Gastroesophageal sphincter (tissue), 4 donors: ENCODE measurements around the gene CIAO1. TPM values are rescaled to one million over a fixed set of nuclear protein-coding genes. Genes with fewer than 3 reads are reported as not detected.
A peak's percentile ranks its signal among the peaks of the same experiment; 100 is the strongest.
"Not testable (repeated sequence)": the region's sequence is repeated elsewhere in the genome, so short reads cannot be mapped to it uniquely, and the experiment has no call there.

ENCODE experiments used
- ATAC-seq: fragments of 150-250 bp; one replicate; pipeline ENCODE4 v1.9.1; 2016; ENCODE audit warnings: mild to moderate bottlenecking, moderate library complexity
- H3K27ac ChIP-seq, 4 donors: fragments of 200-600 bp; sonication (generic) in 3 of 4; 1 replicate in 3 of 4; 2 replicates in 1 of 4; pipeline ENCODE4 v1.5.1; 2016 to 2019
- H3K27me3 ChIP-seq: fragments of 200-600 bp; sonication (generic); one replicate; pipeline ENCODE4 v1.5.1; 2019
- H3K36me3 ChIP-seq, 2 donors: fragments of 200-600 bp; sonication (generic); one replicate each; pipeline ENCODE4 v1.5.1; 2019; ENCODE audit warnings: control low read depth in 1 of 2
- H3K4me1 ChIP-seq, 3 donors: fragments of 200-600 bp; sonication (generic); 1 replicate in 2 of 3; 2 replicates in 1 of 3; pipeline ENCODE4 v1.5.1; 2016 to 2019; ENCODE audit warnings: control low read depth in 2 of 3
- H3K4me3 ChIP-seq, 2 donors: fragments of 200-600 bp; sonication (generic); one replicate each; pipeline ENCODE4 v1.5.1; 2019; ENCODE audit warnings: mild to moderate bottlenecking in 1 of 2, moderate library complexity in 1 of 2
- H3K9me3 ChIP-seq, 3 donors: fragments of 200-600 bp; sonication (generic); one replicate each; pipeline ENCODE4 v1.5.1; 2017 to 2019; ENCODE audit warnings: control low read depth in 2 of 3
- EP300 ChIP-seq: sonication (generic); formaldehyde crosslinking; IDR thresholded peaks from one replicate; pipeline ENCODE4 v1.6.1; 2017; ENCODE audit warnings: antibody characterized with exemption, mild to moderate bottlenecking
- POLR2A ChIP-seq, 2 donors: fragments of 450-650 bp; IDR thresholded peaks; one replicate each; pipeline ENCODE4 v1.6.1; 2017; ENCODE audit warnings: antibody characterized with exemption in 2 of 2, mild to moderate bottlenecking in 2 of 2, moderate library complexity in 1 of 2
- POLR2AphosphoS5 ChIP-seq: sonication (generic); formaldehyde crosslinking; IDR thresholded peaks from one replicate; pipeline ENCODE4 v1.6.1; 2017; ENCODE audit warnings: antibody characterized with exemption
- WGBS, 2 donors: methylation state at CpG; one replicate each; pipeline ENCODE4 v1.1.5; 2018; ENCODE audit warnings: low coverage in 1 of 2; 5-methylcytosine and 5-hydroxymethylcytosine counted together
- total RNA-seq, 4 donors: library from RNA; depleted of rRNA; stranded (reverse); fragments of >200 nt; gene quantifications; one replicate each; pipeline ENCODE4 v1.1.0, GENCODE V29; 2016
- TF ChIP-seq, protein P1 (sequence below), 4 experiments: fragments of 200-600 bp in 2 of 4; fragments of 450-650 bp in 2 of 4; sonication (generic) in 1 of 4; IDR thresholded peaks; one replicate each; pipeline ENCODE4 v1.5.1; 2017 to 2019; ENCODE audit warnings: antibody characterized with exemption in 4 of 4, mild to moderate bottlenecking in 2 of 4, moderate library complexity in 2 of 4

The CIAO1 gene
- total RNA-seq, 4 donors from 2014 or later: 60.7 to 107 (median 84.8) TPM

DNA sequence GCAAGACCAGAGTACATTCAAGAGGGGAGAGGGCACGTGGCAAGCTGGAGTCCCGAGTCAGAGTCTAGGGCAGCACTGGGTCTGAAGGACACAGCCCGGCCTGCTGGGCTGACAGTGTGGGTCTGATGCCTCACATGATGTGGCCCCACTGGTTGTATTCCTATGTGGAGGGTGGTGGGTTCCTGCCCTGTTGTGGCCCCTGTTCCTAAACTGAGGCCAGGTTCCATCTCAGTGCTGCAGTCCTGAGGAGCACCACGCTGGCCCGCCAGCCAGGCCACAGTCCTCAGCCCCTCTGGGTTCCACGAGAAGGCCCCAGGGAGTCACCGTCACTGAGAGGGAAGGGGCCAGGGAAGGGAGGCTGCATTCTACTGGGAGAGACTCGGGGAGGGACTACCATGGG lies 13.5 kb upstream of the CIAO1 start:
- H3K36me3 ChIP-seq: peaks cover 0 to 58% of the 10 kb centered on the region in 2 donors
- TF ChIP-seq POLR2AphosphoS5 (no peak), EP300 (no peak), POLR2A (IDR thresholded peaks at IDR 0.05) (no peak)
- TF ChIP-seq, protein P1, sequence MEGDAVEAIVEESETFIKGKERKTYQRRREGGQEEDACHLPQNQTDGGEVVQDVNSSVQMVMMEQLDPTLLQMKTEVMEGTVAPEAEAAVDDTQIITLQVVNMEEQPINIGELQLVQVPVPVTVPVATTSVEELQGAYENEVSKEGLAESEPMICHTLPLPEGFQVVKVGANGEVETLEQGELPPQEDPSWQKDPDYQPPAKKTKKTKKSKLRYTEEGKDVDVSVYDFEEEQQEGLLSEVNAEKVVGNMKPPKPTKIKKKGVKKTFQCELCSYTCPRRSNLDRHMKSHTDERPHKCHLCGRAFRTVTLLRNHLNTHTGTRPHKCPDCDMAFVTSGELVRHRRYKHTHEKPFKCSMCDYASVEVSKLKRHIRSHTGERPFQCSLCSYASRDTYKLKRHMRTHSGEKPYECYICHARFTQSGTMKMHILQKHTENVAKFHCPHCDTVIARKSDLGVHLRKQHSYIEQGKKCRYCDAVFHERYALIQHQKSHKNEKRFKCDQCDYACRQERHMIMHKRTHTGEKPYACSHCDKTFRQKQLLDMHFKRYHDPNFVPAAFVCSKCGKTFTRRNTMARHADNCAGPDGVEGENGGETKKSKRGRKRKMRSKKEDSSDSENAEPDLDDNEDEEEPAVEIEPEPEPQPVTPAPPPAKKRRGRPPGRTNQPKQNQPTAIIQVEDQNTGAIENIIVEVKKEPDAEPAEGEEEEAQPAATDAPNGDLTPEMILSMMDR (IDR thresholded peaks at IDR 0.05): no peak
- WGBS, 2 donors: 80 to 84% methylated on average over 2 to 6 of the region's 8 CpGs
- no peak for ATAC-seq
- no peaks in the 10 kb centered on the region for H3K27me3 ChIP-seq
- H3K4me3 ChIP-seq: no peak overlapping the region
- no peaks in the 10 kb centered on the region for H3K9me3 ChIP-seq
- H3K27ac ChIP-seq: peak overlapping the region in 1 of 4 donors; percentile 44
- H3K4me1 ChIP-seq: peaks cover 0 to 72% (median 0%) of the 10 kb centered on the region in 3 donors

DNA sequence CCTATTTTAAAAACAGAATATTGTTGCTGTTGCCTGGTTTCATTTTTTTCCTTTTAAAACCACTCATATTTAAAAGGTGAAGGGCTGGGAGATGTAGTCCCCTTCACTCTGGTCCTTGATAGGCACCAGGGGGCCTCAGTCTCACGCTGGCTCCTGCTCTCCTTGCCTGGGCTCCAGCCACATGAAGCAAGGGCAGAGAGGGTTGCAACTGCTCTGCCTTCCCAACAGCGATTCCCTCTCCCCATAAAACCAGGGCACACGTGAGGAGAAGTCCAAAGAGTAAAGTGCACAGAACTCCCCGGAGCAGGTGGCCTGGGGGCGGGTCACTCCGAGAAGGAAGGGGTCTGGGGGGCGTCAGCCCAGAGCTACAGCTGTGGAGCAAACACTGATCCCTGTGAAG lies 13.0 kb upstream of the CIAO1 start:
- peaks cover 0 to 77% (median 3%) of the 10 kb centered on the region in 3 donors for H3K4me1 ChIP-seq
- TF ChIP-seq, protein P1 (IDR thresholded peaks at IDR 0.05): no peak
- TF ChIP-seq EP300: no peak
- TF ChIP-seq POLR2A (IDR thresholded peaks at IDR 0.05): no peak
- TF ChIP-seq POLR2AphosphoS5: no peak
- no peak for ATAC-seq

DNA sequence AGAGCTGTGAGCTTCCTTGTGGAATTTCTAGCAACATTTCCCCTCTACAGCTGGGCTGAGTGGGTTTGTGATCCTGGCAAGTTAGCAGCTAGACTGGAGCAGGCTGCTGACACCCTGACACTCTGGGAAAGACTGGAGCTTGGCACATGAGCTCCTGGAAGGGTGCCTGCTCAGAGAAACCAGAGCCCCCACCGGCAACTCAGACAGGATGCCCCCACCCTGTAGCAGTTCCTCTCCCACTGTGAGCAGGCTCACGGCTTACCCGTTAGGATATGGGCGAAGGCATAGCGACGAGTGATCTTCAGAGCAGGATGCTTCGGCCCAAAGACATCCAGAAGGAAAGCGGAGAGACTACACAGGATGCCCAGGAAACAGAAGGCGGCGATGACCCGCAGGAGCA lies 11.5 kb upstream of the CIAO1 start:
- H3K27ac ChIP-seq: peak overlapping the region in 2 of 4 donors; percentile 8 to 24
- H3K36me3 ChIP-seq: peaks cover 0 to 69% of the 10 kb centered on the region in 2 donors
- H3K4me3 ChIP-seq: no peak overlapping the region
- TF ChIP-seq EP300 (no peak), POLR2AphosphoS5 (no peak), POLR2A (IDR thresholded peaks at IDR 0.05) (no peak)
- TF ChIP-seq, protein P1 (IDR thresholded peaks at IDR 0.05): no peak
- H3K27me3 ChIP-seq: no peaks in the 10 kb centered on the region
- peak; percentile 33 for ATAC-seq
- peaks cover under 1 to 87% (median 18%) of the 10 kb centered on the region in 3 donors for H3K4me1 ChIP-seq
- WGBS, 2 donors: 60% methylated on average over 1 of the region's 11 CpGs; no CpG with 5 or more reads in 1 of the 2 donors
- H3K9me3 ChIP-seq: no peaks in the 10 kb centered on the region

More for the DNA sequence above, 13.0 kb upstream of the CIAO1 start:
- H3K27me3 ChIP-seq: no peaks in the 10 kb centered on the region
- H3K27ac ChIP-seq: no peak overlapping the region
- no peaks in the 10 kb centered on the region for H3K9me3 ChIP-seq
- WGBS, 2 donors: 67% methylated on average over 1 of the region's 7 CpGs; no CpG with 5 or more reads in 1 of the 2 donors
- H3K4me3 ChIP-seq: no peak overlapping the region
- peaks cover 0 to 58% of the 10 kb centered on the region in 2 donors for H3K36me3 ChIP-seq

GRCh38 chr2:96256611-96257113 lies 9.4 kb upstream of the CIAO1 start:
- no peak for ATAC-seq
- 71 to 80% methylated on average over 1 to 6 of the region's 6 CpGs for WGBS, 2 donors
- TF ChIP-seq POLR2AphosphoS5 (no peak), EP300 (no peak), POLR2A (IDR thresholded peaks at IDR 0.05) (no peak)
- TF ChIP-seq, protein P1 (IDR thresholded peaks at IDR 0.05): no peak
- Histone ChIP-seq H3K9me3 (no peaks in the 10 kb centered on the region), H3K4me3 (no peak overlapping the region), H3K36me3 (peaks cover 0 to 66% of the 10 kb centered on the region in 2 donors), H3K27me3 (no peaks in the 10 kb centered on the region), H3K27ac (peak overlapping the region in 2 of 4 donors; percentile 76 to 80), H3K4me1 (peaks cover 11 to 87% (median 37%) of the 10 kb centered on the region in 3 donors)

GRCh38 chr2:96257744-96258143 lies 8.3 kb upstream of the CIAO1 start:
- not testable (repeated sequence) for H3K27me3 ChIP-seq, ATAC-seq, H3K9me3 ChIP-seq, H3K4me3 ChIP-seq
- 97 to 100% methylated on average over 2 to 3 of the region's 3 CpGs for WGBS, 2 donors
- Histone ChIP-seq H3K27ac (peak overlapping the region in 3 of 4 donors; percentile 76 to 85 (median 80)), H3K4me1 (peaks cover 11 to 88% (median 37%) of the 10 kb centered on the region in 3 donors), H3K36me3 (peaks cover 0 to 66% of the 10 kb centered on the region in 2 donors)
